Stimulated activated CD4-positive, alpha-beta T cell treated with anti-CD3 and anti-CD28 coated beads, TNF-alpha, amount 100 ng/mL, for 1 hour (primary cell): ENCODE measurements around the gene EPHA4.

Experiments used
- DNase-seq, 3 donors: peaks; one replicate each; pipeline ENCODE4 v3.0.0-alpha.2; 2020; ENCODE audit warnings: low read depth in 3 of 3, low spot score in 1 of 3

Gene EPHA4

GRCh38 chr2:221405521-221405920, 166.6 kb downstream of the EPHA4 start:
- DNase-seq: no peak

- no peak for DNase-seq
Observed at GRCh38 chr2:221402072-221402471, 170.0 kb downstream of the EPHA4 start.

- DNase-seq: no peak
Observed at GRCh38 chr2:221400411-221400810, 171.7 kb downstream of the EPHA4 start.

GRCh38 chr2:221399183-221399582, 172.9 kb downstream of the EPHA4 start:
- no peak for DNase-seq

- no peak for DNase-seq
Observed at GRCh38 chr2:221397187-221397586, 174.9 kb downstream of the EPHA4 start.

- DNase-seq: no peak
Observed at GRCh38 chr2:221392228-221392881, 179.7 kb downstream of the EPHA4 start.

- no peak for DNase-seq
Observed at GRCh38 chr2:221390878-221391277, 181.2 kb downstream of the EPHA4 start.

- DNase-seq: no peak
Observed at GRCh38 chr2:221389904-221390303, 182.2 kb downstream of the EPHA4 start.

- no peak for DNase-seq
Observed at GRCh38 chr2:221389421-221389820, 182.7 kb downstream of the EPHA4 start.

GRCh38 chr2:221388891-221389290, 183.2 kb downstream of the EPHA4 start:
- no peak for DNase-seq

- no peak for DNase-seq
Observed at GRCh38 chr2:221385716-221386115, 186.4 kb downstream of the EPHA4 start.

- no peak for DNase-seq
Observed at GRCh38 chr2:221381928-221382488, 190.1 kb downstream of the EPHA4 start.

- no peak for DNase-seq
Observed at GRCh38 chr2:221380686-221381085, 191.4 kb downstream of the EPHA4 start.

GRCh38 chr2:221380062-221380461, 192.0 kb downstream of the EPHA4 start:
- DNase-seq: no peak

GRCh38 chr2:221377597-221377996, 194.5 kb downstream of the EPHA4 start:
- DNase-seq: no peak

GRCh38 chr2:221377066-221377465, 195.0 kb downstream of the EPHA4 start:
- no peak for DNase-seq

- DNase-seq: no peak
Observed at GRCh38 chr2:221374234-221374633, 197.9 kb downstream of the EPHA4 start.

- DNase-seq: no peak
Observed at GRCh38 chr2:221372907-221373306, 199.2 kb downstream of the EPHA4 start.

GRCh38 chr2:221372159-221372884, 199.8 kb downstream of the EPHA4 start:
- DNase-seq: no peak

GRCh38 chr2:221371347-221371746, 200.8 kb downstream of the EPHA4 start:
- DNase-seq: no peak

GRCh38 chr2:221370857-221371211, 201.3 kb downstream of the EPHA4 start:
- no peak for DNase-seq

GRCh38 chr2:221370076-221370856, 201.8 kb downstream of the EPHA4 start:
- DNase-seq: no peak
